A673 (cell line): ENCODE measurements around the gene UTY.

Source experiments
- CTCF ChIP-seq: fragments of 300-800, 200-600 bp; sonication (generic); conservative IDR thresholded peaks from 2 replicates; pipeline ENCODE4 v1.5.1; 2017; ENCODE audit warnings: low read depth, mild to moderate bottlenecking, antibody characterized with exemption, low read length, moderate library complexity, mixed read lengths
- EZH2 ChIP-seq: fragments of 200-600 bp; sonication (generic); IDR thresholded peaks from 2 replicates; pipeline ENCODE4 v1.6.1; 2017; ENCODE audit warnings: borderline replicate concordance, low read depth, mild to moderate bottlenecking, mixed read lengths, antibody characterized with exemption, low read length; ENCODE audit not compliant: poor library complexity, severe bottlenecking

- TF ChIP-seq CTCF = no peak
- no peak for TF ChIP-seq EZH2
Observed at GRCh38 chrY:13337934-13338333, 141.9 kb downstream of the UTY start.
